ENCODE results near the gene HORMAD2. TPM values are rescaled to one million over a fixed set of nuclear protein-coding genes. Genes with fewer than 3 reads are reported as not detected.

Gene HORMAD2
- total and polyA plus RNA-seq, 2 donors (not counting 1 experiment from before 2014, with no cell fraction given) = not detected

- Histone ChIP-seq H3K9ac (ENCODE audit: insufficient read depth, low read length) (no peak overlapping the region), H3K27me3 (ENCODE audit: control insufficient read depth, insufficient read depth, low read length) (no peaks in the 10 kb centered on the region), H3K4me1 (ENCODE audit: control insufficient read depth, extremely low read depth, insufficient read depth, low read length) (no peaks in the 10 kb centered on the region), H3K79me2 (ENCODE audit: control insufficient read depth, insufficient read depth, low read length) (no peaks in the 10 kb centered on the region), H3K27ac (ENCODE audit: insufficient read depth, low read length) (no peak overlapping the region), H4K20me1 (ENCODE audit: control insufficient read depth, extremely low read depth, insufficient read depth, low read length) (no peaks in the 10 kb centered on the region), H3K4me3 (replicated peaks in 1 of 4; ENCODE audit: control extremely low read depth in 1 of 4, insufficient read depth in 1 of 4, low read depth in 3 of 4, low read length in 4 of 4) (no peak overlapping the region), H2AFZ (ENCODE audit: low read length) (no peak overlapping the region), H3K9me3 (ENCODE audit: control insufficient read depth, insufficient read depth, low read depth, low read length) (no peaks in the 10 kb centered on the region), H3K36me3 (ENCODE audit: control insufficient read depth, insufficient read depth, low read length) (no peaks in the 10 kb centered on the region), H3K4me2 (ENCODE audit: extremely low read depth, insufficient read depth, low read length) (no peak overlapping the region)
- TF ChIP-seq EZH2 (IDR thresholded peaks at IDR 0.05; ENCODE audit: low read length, missing control alignments) = no peak
- no peak for TF ChIP-seq CTCF (conservative IDR thresholded peaks at IDR 0.05 in 1 of 2, IDR thresholded peaks at IDR 0.05 in 1 of 2; ENCODE audit: low read depth in 1 of 2, low read length in 2 of 2)
- no peak for DNase-seq (ENCODE audit: low read depth in 2 of 2)
Observed at GRCh38 chr22:30169002-30169401, 88.7 kb downstream of the HORMAD2 start.

DNA sequence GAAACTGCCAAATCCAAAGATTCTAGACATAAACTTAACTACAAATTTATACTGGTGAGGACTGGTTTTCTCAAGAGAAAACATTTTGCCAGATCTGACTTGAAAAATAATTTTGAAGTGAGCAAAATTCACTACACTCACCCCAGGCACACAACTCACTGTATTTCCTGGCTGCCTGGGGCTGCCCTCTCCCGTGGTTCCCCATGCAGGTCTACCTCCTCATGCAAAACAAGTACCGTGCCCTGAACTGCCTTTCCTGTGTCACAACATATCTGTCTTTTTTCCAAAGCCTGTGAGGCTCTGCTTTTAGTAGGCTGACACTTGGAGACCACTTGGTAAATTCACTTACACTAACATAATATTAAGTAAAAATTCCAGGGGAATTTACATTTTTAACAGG is 89.9 kb downstream of the HORMAD2 start:
- H3K27ac ChIP-seq (ENCODE audit: insufficient read depth, low read length) = no peak overlapping the region
- no peak for TF ChIP-seq CTCF (conservative IDR thresholded peaks at IDR 0.05 in 1 of 2, IDR thresholded peaks at IDR 0.05 in 1 of 2; ENCODE audit: low read depth in 1 of 2, low read length in 2 of 2)
- no peak for TF ChIP-seq EZH2 (IDR thresholded peaks at IDR 0.05; ENCODE audit: low read length, missing control alignments)
- H3K9ac ChIP-seq (ENCODE audit: insufficient read depth, low read length) = no peak overlapping the region
- no peaks in the 10 kb centered on the region for H3K36me3 ChIP-seq (ENCODE audit: control insufficient read depth, insufficient read depth, low read length)
- H3K27me3 ChIP-seq (ENCODE audit: control insufficient read depth, insufficient read depth, low read length) = no peaks in the 10 kb centered on the region
- DNase-seq (ENCODE audit: low read depth in 2 of 2) = no peak
- no peak overlapping the region for H2AFZ ChIP-seq (ENCODE audit: low read length)
- no peaks in the 10 kb centered on the region for H3K4me1 ChIP-seq (ENCODE audit: control insufficient read depth, extremely low read depth, insufficient read depth, low read length)
- H3K79me2 ChIP-seq (ENCODE audit: control insufficient read depth, insufficient read depth, low read length) = no peaks in the 10 kb centered on the region
- no peak overlapping the region for H3K4me3 ChIP-seq (replicated peaks in 1 of 4; ENCODE audit: control extremely low read depth in 1 of 4, insufficient read depth in 1 of 4, low read depth in 3 of 4, low read length in 4 of 4)
- H3K9me3 ChIP-seq (ENCODE audit: control insufficient read depth, insufficient read depth, low read depth, low read length) = no peaks in the 10 kb centered on the region
- H4K20me1 ChIP-seq (ENCODE audit: control insufficient read depth, extremely low read depth, insufficient read depth, low read length) = no peaks in the 10 kb centered on the region
- no peak overlapping the region for H3K4me2 ChIP-seq (ENCODE audit: extremely low read depth, insufficient read depth, low read length)

DNA sequence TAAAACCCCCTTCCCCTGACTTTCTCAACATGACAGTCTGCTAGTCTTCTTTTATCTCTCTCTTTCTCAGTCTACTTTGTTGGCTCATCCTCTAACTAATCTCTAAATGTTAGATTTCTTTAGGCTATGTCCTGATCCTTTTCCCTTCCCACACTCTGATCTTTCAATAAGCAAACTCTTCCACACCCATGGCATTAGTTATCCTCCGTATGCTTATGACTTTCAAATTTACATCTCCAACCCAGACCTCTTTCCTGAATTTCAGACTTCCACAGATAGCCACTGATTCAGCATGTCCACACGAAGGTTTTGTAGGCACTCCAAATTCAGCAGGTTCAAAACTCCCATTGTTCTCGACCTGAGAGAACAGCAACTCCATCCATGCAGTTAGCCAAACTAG is 90.7 kb downstream of the HORMAD2 start:
- DNase-seq (ENCODE audit: low read depth in 2 of 2) = no peak
- Histone ChIP-seq H2AFZ (ENCODE audit: low read length) (no peak overlapping the region), H3K4me2 (ENCODE audit: extremely low read depth, insufficient read depth, low read length) (no peak overlapping the region), H3K79me2 (ENCODE audit: control insufficient read depth, insufficient read depth, low read length) (no peaks in the 10 kb centered on the region), H4K20me1 (ENCODE audit: control insufficient read depth, extremely low read depth, insufficient read depth, low read length) (no peaks in the 10 kb centered on the region), H3K36me3 (ENCODE audit: control insufficient read depth, insufficient read depth, low read length) (no peaks in the 10 kb centered on the region), H3K27me3 (ENCODE audit: control insufficient read depth, insufficient read depth, low read length) (no peaks in the 10 kb centered on the region), H3K4me1 (ENCODE audit: control insufficient read depth, extremely low read depth, insufficient read depth, low read length) (no peaks in the 10 kb centered on the region), H3K9me3 (ENCODE audit: control insufficient read depth, insufficient read depth, low read depth, low read length) (no peaks in the 10 kb centered on the region), H3K9ac (ENCODE audit: insufficient read depth, low read length) (no peak overlapping the region), H3K27ac (ENCODE audit: insufficient read depth, low read length) (no peak overlapping the region), H3K4me3 (replicated peaks in 1 of 4; ENCODE audit: control extremely low read depth in 1 of 4, insufficient read depth in 1 of 4, low read depth in 3 of 4, low read length in 4 of 4) (no peak overlapping the region)
- no peak for TF ChIP-seq CTCF (conservative IDR thresholded peaks at IDR 0.05 in 1 of 2, IDR thresholded peaks at IDR 0.05 in 1 of 2; ENCODE audit: low read depth in 1 of 2, low read length in 2 of 2)
- no peak for TF ChIP-seq EZH2 (IDR thresholded peaks at IDR 0.05; ENCODE audit: low read length, missing control alignments)
